K562 (cell line): ENCODE data around the gene CD248.

Experiments used
- DIDO1 ChIP-seq: fragments of 450-650 bp; IDR thresholded peaks from 2 replicates; pipeline ENCODE4 v1.6.1; 2016; ENCODE audit warnings: low read depth, missing biosample characterization, missing genetic modification characterization
- ESRRA ChIP-seq: fragments of 450-650 bp; IDR thresholded peaks from 2 replicates; pipeline ENCODE4 v1.6.1; 2014; ENCODE audit warnings: low read depth, mild to moderate bottlenecking, moderate library complexity, borderline replicate concordance
- HDAC6 ChIP-seq: IDR thresholded peaks from 2 replicates; pipeline ENCODE4 v1.6.1; 2012; ENCODE audit warnings: low read depth, mild to moderate bottlenecking, control low read depth, inconsistent platforms, low read length, moderate library complexity
- KHSRP ChIP-seq: fragments of 450-650 bp; IDR thresholded peaks from 2 replicates; pipeline ENCODE4 v1.6.1; 2017
- SIN3A ChIP-seq, 2 experiments: fragments of 150-350 bp in 1 of 2; IDR thresholded peaks; 2 replicates each; pipeline ENCODE4 v1.6.1; 2011 to 2016; ENCODE audit warnings: borderline replicate concordance in 2 of 2, low read depth in 2 of 2, low read length in 2 of 2, mild to moderate bottlenecking in 2 of 2, moderate library complexity in 2 of 2; ENCODE audit not compliant: control insufficient read depth in 1 of 2
- SRF ChIP-seq, 2 experiments: fragments of 250-450, 450-650 bp in 1 of 2; sonication (Bioruptor Pico) in 1 of 2; sonication (generic) in 1 of 2; formaldehyde crosslinking; IDR thresholded peaks; 2 replicates each; pipeline versions ENCODE4 v1.5.0 to v1.5.1; 2020 to 2022; ENCODE audit warnings: mild to moderate bottlenecking in 1 of 2, missing genetic modification reagents in 1 of 2
- TARDBP ChIP-seq: fragments of 450-650 bp; IDR thresholded peaks from 2 replicates; pipeline ENCODE4 v1.6.1; 2016
- ZFX ChIP-seq: sonication (generic); formaldehyde crosslinking; IDR thresholded peaks from 2 replicates; pipeline ENCODE4 v1.8.0; 2022; ENCODE audit warnings: mild to moderate bottlenecking, missing genetic modification reagents, moderate library complexity
- ZNF3 ChIP-seq: fragments of 250-450 bp; sonication (Bioruptor Pico); IDR thresholded peaks from 2 replicates; pipeline ENCODE4 v1.5.0; 2021; ENCODE audit warnings: mild to moderate bottlenecking, moderate library complexity
- ZNF445 ChIP-seq: fragments of 250-450 bp; sonication (Bioruptor Pico); IDR thresholded peaks from 2 replicates; pipeline ENCODE4 v1.4.0; 2020; ENCODE audit warnings: low read depth, mild to moderate bottlenecking, moderate library complexity
- TF ChIP-seq, protein P1 (sequence below): sonication (generic); formaldehyde crosslinking; IDR thresholded peaks from 2 replicates; pipeline ENCODE4 v1.8.0; 2022; ENCODE audit warnings: mild to moderate bottlenecking, missing genetic modification reagents

- TF ChIP-seq ZNF445 (CRISPR knock-in tag) = no peak
- TF ChIP-seq, protein P1, sequence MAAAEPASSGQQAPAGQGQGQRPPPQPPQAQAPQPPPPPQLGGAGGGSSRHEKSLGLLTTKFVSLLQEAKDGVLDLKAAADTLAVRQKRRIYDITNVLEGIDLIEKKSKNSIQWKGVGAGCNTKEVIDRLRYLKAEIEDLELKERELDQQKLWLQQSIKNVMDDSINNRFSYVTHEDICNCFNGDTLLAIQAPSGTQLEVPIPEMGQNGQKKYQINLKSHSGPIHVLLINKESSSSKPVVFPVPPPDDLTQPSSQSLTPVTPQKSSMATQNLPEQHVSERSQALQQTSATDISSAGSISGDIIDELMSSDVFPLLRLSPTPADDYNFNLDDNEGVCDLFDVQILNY = no peak
- TF ChIP-seq SIN3A (IDR thresholded peaks at IDR 0.05; ENCODE audit: borderline replicate concordance in 2 of 2, control insufficient read depth in 1 of 2, low read depth in 2 of 2, low read length in 2 of 2) = no peak; a peak in 2 of 4 replicates
- TF ChIP-seq KHSRP = no peak
- TF ChIP-seq TARDBP = no peak
- TF ChIP-seq ESRRA = peak; percentile 10
- TF ChIP-seq HDAC6 = no peak
- peak; percentile 37 for TF ChIP-seq ZFX
- TF ChIP-seq SRF (CRISPR knock-in tag; IDR thresholded peaks at IDR 0.05) = peak in 1 of 2 experiments; percentile 76; a peak in 1 of 4 replicates
- no peak for TF ChIP-seq DIDO1 (tag)
- TF ChIP-seq ZNF3 = no peak
These were observed 48.4 kb downstream of the CD248 start, which contains the start of gene RAB1B for GRCh38 chr11:66268244-66268951.
